ENCODE results near the gene MOV10.
A peak's percentile ranks its signal among the peaks of the same experiment; 100 is the strongest.

MOV10 gene

DNA sequence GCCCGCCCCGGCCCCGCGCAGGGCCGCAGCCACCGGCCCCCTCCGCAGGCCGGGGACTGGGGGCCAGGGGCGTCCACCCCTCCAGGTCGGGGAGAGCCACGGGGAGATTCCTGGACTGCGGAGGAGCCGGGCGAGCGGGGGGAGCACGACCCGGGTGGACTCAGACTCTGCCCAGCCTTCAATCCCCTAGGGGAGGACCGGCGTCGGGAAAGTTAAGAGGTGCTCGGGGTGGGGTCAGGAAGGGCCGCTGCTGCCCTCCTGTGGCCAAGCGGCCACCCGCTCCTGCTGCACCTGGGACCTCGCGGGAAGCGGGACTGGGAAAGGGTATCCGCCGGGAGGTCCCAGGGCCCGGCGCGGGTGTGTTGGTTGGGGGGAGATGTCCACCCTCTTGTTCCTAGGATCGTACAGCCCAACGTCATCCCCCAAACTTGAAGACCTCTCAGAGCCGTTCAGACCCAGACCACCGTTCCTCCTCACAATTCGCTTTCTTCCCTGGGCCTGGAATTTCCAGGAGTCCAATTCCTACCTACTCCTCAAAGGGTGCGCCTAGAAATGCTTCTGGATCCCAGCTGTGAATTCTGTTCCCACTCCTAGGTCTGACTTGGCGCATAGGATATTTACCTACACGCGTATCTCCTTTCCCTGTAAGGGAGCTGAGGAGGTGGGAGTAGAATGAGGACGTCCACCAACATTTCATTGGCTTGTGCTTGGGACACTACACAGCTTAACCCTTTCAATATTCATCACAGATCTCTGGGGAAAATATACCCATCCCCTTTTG is 33.0 kb downstream of the MOV10 start:
- H3K4me3 Mint-ChIP-seq = peak overlapping the region; percentile 77 to 82

GRCh38 chr1:112708002-112708448 is 33.6 kb downstream of the MOV10 start:
- Mint-ChIP-seq H3K9me3 (no peaks in the 10 kb centered on the region), H3K27ac (no peak overlapping the region), H3K27me3 (no peaks in the 10 kb centered on the region), H3K36me3 (no peaks in the 10 kb centered on the region), H3K4me1 (peaks cover 34 to 61% of the 10 kb centered on the region in 2 donors), H3K4me3 (peak overlapping the region; percentile 77 to 82)
- ATAC-seq (replicated peaks) (no peak), DNase-seq (no peak)

More for the DNA sequence above, 33.0 kb downstream of the MOV10 start:
- ATAC-seq (replicated peaks) (peak; percentile 72 to 78), DNase-seq (peak; percentile 68)
- no peaks in the 10 kb centered on the region for H3K9me3 Mint-ChIP-seq
- peaks cover 0 to 2% of the 10 kb centered on the region in 2 donors for H3K36me3 Mint-ChIP-seq
- H3K27me3 Mint-ChIP-seq = no peaks in the 10 kb centered on the region
- peaks cover 34 to 63% of the 10 kb centered on the region in 2 donors for H3K4me1 Mint-ChIP-seq
- H3K27ac Mint-ChIP-seq = peak overlapping the region; percentile 87

DNA sequence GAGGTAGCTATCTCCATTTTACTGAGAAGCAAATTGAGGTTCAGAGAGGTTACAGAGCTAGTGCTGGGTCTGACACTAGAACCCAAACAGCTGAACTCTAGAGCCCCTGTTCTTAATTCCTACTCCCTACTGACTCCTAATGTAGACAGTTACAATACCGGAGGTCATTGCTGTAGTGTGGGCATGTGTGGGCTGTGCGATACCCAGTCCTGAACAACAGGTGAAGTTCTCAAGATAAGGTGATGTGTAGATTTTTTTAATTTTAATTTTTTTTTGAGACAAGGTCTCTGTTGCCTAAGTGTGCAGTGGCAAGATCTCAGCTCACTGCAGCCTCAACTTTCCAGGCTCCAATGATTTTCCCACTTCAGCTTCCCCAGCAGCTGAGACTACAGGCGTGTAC is 34.0 kb downstream of the MOV10 start:
- no peaks in the 10 kb centered on the region for H3K9me3 Mint-ChIP-seq
- no peak overlapping the region for H3K4me3 Mint-ChIP-seq
- H3K27ac Mint-ChIP-seq = no peak overlapping the region
- no peak for DNase-seq
- H3K4me1 Mint-ChIP-seq = peaks cover 33 to 58% of the 10 kb centered on the region in 2 donors
- no peaks in the 10 kb centered on the region for H3K36me3 Mint-ChIP-seq
- H3K27me3 Mint-ChIP-seq = no peaks in the 10 kb centered on the region
- ATAC-seq (replicated peaks) = no peak

- ATAC-seq (replicated peaks) = no peak
- H3K27me3 Mint-ChIP-seq = no peaks in the 10 kb centered on the region
- H3K27ac Mint-ChIP-seq = no peak overlapping the region
- H3K4me1 Mint-ChIP-seq = peaks cover 34 to 55% of the 10 kb centered on the region in 2 donors
- DNase-seq = no peak
- no peaks in the 10 kb centered on the region for H3K9me3 Mint-ChIP-seq
- H3K36me3 Mint-ChIP-seq = no peaks in the 10 kb centered on the region
- H3K4me3 Mint-ChIP-seq = no peak overlapping the region
Measured at GRCh38 chr1:112710159-112710558, 35.7 kb downstream of the MOV10 start.

- Mint-ChIP-seq H3K36me3 (no peaks in the 10 kb centered on the region), H3K9me3 (no peaks in the 10 kb centered on the region), H3K27ac (no peak overlapping the region), H3K27me3 (no peaks in the 10 kb centered on the region), H3K4me1 (peaks cover 32 to 54% of the 10 kb centered on the region in 2 donors), H3K4me3 (no peak overlapping the region)
- DNase-seq (no peak), ATAC-seq (replicated peaks) (no peak)
Measured at GRCh38 chr1:112710586-112710985, 36.1 kb downstream of the MOV10 start.

DNA sequence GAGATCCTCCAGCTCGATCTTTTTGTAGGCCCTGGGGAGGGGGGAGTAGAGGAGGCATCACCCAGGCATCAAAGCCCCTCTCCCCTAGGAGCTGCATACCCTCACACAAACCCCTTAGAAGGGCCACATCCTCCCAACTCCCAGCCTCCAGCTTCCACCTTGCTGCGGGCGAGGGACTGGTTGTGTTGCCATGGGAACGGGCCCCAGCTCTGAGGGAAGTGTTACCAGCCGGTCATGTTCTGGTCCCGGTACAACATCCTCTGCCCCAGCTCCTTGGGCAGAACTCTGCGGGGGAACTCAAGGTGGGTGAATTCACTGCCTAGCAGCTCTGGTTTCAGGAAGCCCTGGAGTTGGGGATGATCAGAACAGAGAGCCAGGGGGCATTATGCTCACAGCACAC is 36.6 kb downstream of the MOV10 start:
- Mint-ChIP-seq H3K27ac (no peak overlapping the region), H3K4me3 (no peak overlapping the region), H3K9me3 (no peaks in the 10 kb centered on the region), H3K27me3 (no peaks in the 10 kb centered on the region), H3K36me3 (no peaks in the 10 kb centered on the region), H3K4me1 (peaks cover 35 to 54% of the 10 kb centered on the region in 2 donors)
- DNase-seq (no peak), ATAC-seq (replicated peaks) (no peak)

- Mint-ChIP-seq H3K27me3 (no peaks in the 10 kb centered on the region), H3K4me1 (peaks cover 38 to 54% of the 10 kb centered on the region in 2 donors), H3K36me3 (no peaks in the 10 kb centered on the region), H3K4me3 (no peak overlapping the region), H3K9me3 (no peaks in the 10 kb centered on the region), H3K27ac (no peak overlapping the region)
- DNase-seq (no peak), ATAC-seq (replicated peaks) (no peak)
Measured at GRCh38 chr1:112711670-112712069, 37.2 kb downstream of the MOV10 start.

- no peak for ATAC-seq (replicated peaks)
- Mint-ChIP-seq H3K36me3 (no peaks in the 10 kb centered on the region), H3K27me3 (no peaks in the 10 kb centered on the region), H3K27ac (no peak overlapping the region), H3K9me3 (no peaks in the 10 kb centered on the region), H3K4me3 (no peak overlapping the region), H3K4me1 (peaks cover 41 to 57% of the 10 kb centered on the region in 2 donors)
- no peak for DNase-seq
Measured at GRCh38 chr1:112712191-112712590, 37.7 kb downstream of the MOV10 start.

DNA sequence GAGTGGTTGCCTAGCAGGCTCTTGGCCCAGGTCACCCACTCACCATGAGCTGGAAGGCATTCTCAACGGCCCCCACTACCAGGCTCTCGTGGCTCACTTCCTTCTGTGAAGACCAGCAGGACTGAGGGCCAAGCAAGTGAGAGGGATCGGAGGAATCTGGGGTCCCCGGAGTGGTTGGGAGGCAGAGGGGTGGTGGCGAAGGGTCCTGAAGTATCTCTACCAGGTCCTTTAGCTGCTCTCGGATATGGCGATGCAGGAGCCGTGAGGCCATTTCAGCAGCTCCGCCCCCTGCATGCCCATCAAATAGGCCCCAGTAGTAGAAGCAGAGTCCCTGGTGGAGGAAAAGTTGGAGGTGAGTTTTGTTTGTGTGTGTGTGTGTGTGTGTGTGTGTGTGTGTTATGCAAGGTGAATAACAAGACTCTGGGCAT is 38.3 kb downstream of the MOV10 start:
- no peaks in the 10 kb centered on the region for H3K36me3 Mint-ChIP-seq
- no peaks in the 10 kb centered on the region for H3K27me3 Mint-ChIP-seq
- DNase-seq (no peak), ATAC-seq (replicated peaks) (no peak)
- H3K9me3 Mint-ChIP-seq = no peaks in the 10 kb centered on the region
- no peak overlapping the region for H3K27ac Mint-ChIP-seq
- no peak overlapping the region for H3K4me3 Mint-ChIP-seq
- H3K4me1 Mint-ChIP-seq = peaks cover 40 to 57% of the 10 kb centered on the region in 2 donors

- ATAC-seq (replicated peaks) (peak; percentile 44 to 51), DNase-seq (peak; percentile 48)
- Mint-ChIP-seq H3K27ac (peak overlapping the region; percentile 48), H3K4me3 (peak overlapping the region; percentile 90 to 95), H3K36me3 (no peaks in the 10 kb centered on the region), H3K4me1 (peaks cover 42 to 60% of the 10 kb centered on the region in 2 donors), H3K27me3 (peaks cover 3 to 4% of the 10 kb centered on the region in 2 donors), H3K9me3 (no peaks in the 10 kb centered on the region)
Measured at GRCh38 chr1:112713466-112714312, 39.2 kb downstream of the MOV10 start.

DNA sequence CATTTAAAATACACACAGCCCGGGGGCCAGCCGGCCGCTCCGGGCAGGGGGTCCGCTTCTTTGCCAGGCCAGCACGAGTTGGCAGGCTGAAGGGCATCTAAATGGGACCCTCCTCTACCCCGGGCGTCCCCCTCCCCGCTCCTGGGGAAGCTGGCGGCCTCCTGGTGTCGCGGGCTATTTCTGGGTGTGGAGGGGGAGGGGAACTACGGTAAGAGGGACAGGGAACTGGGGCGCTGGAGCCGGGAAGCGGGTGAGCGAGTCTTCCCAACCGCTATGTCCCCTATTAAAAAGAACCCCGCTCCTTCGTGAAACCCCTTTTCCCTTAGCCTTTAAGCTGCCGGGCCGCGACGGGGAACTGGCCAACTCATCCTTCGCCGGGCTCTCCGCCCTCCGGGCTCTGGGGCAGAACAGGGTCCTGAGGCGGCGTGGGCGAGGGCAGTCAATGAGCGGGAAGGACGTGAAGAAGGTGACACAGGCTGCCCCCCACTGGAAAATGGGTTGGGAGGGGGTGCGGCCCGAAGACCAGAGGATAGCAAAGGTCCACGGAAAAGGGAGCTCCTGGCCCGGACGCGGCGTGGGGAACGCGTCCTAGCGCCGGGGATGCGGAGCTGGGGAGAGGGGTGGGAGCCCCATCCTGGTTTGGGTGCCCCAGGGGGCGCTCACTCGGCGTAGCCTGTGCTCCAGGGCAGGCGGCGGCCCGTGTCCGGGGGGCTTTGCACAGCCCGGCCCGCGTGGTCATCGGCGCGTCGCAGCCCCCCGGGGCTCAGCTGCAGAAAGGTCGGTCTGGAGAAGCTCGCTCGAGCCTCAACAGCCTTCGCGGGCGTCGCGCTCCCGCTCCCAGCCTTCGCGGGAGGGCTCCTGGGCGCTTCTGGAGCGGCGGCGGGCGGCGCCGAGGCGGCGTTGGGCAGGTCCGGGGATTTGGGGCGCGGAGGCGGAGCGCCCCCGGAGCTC is 40.1 kb downstream of the MOV10 start:
- H3K4me3 Mint-ChIP-seq = peak overlapping the region; percentile 90 to 95
- DNase-seq (no peak), ATAC-seq (replicated peaks) (peak; percentile 27 to 28)
- H3K9me3 Mint-ChIP-seq = no peaks in the 10 kb centered on the region
- peak overlapping the region; percentile 77 for H3K27ac Mint-ChIP-seq
- no peaks in the 10 kb centered on the region for H3K36me3 Mint-ChIP-seq
- peaks cover 10 to 13% of the 10 kb centered on the region in 2 donors for H3K27me3 Mint-ChIP-seq
- H3K4me1 Mint-ChIP-seq = peaks cover 44 to 65% of the 10 kb centered on the region in 2 donors

GRCh38 chr1:112715264-112716053 is 41.0 kb downstream of the MOV10 start, which contains the start of gene PPM1J:
TSS of gene PPM1J (minus strand) at chr1:112715332. CDS start at chr1:112715301, 31 bp downstream.
- peak within 1 kb of the TSS; percentile 90 to 95 for H3K4me3 Mint-ChIP-seq
- peaks cover 18 to 22% of the 10 kb centered on the region in 2 donors for H3K27me3 Mint-ChIP-seq
- peaks cover 44 to 65% of the 10 kb centered on the region in 2 donors for H3K4me1 Mint-ChIP-seq
- H3K9me3 Mint-ChIP-seq = no peaks in the 10 kb centered on the region
- DNase-seq (peak; percentile 96), ATAC-seq (replicated peaks) (peak; percentile 77 to 85)
- H3K27ac Mint-ChIP-seq = peak within 1 kb of the TSS; percentile 77
- no peaks in the 10 kb centered on the region for H3K36me3 Mint-ChIP-seq

- DNase-seq (peak; percentile 67), ATAC-seq (replicated peaks) (peak; percentile 29 to 42)
- Mint-ChIP-seq H3K9me3 (no peaks in the 10 kb centered on the region), H3K27me3 (peaks cover 18 to 24% of the 10 kb centered on the region in 2 donors), H3K36me3 (no peaks in the 10 kb centered on the region), H3K4me3 (peak overlapping the region; percentile 90 to 95), H3K4me1 (peaks cover 44 to 65% of the 10 kb centered on the region in 2 donors), H3K27ac (peak overlapping the region; percentile 47)
Measured at GRCh38 chr1:112716133-112716720, 41.8 kb downstream of the MOV10 start.

All from stimulated activated naive B cell treated with anti-CD40 and anti-IgM and Interleukin-4, amounts not matched to agents 10 μg/mL and 1 μg/mL and 100 μg/mL, for 72 hours (primary cell).